AG04450 (cell line): ENCODE results near the gene RALY. TPM values are rescaled to one million over a fixed set of nuclear protein-coding genes. Genes with fewer than 3 reads are reported as not detected.

Experiments used
- CTCF ChIA-PET: fragments of 300-600, 350-600 bp; formaldehyde crosslinking; extraction: SDS; loops from one replicate; lab custom pipeline; 2022; ENCODE audit warnings: antibody characterized with exemption, inconsistent platforms; lab: Charles Lee
- POLR2A ChIA-PET: fragments of 350-600 bp; formaldehyde crosslinking; extraction: SDS; loops from one replicate; lab custom pipeline; 2021; ENCODE audit warnings: antibody characterized with exemption, inconsistent platforms; lab: Yijun Ruan, JAX
- DNase-seq: peaks from one replicate; pipeline ENCODE4 v3.0.0-alpha.2; 2011; ENCODE audit warnings: low read depth, low spot score
- H3K27ac ChIP-seq: one replicate; pipeline ENCODE4 v1.5.1; 2012; ENCODE audit warnings: low read depth, low read length, control low read depth
- H3K27me3 ChIP-seq: one replicate; pipeline ENCODE4 v1.6.0; 2012; ENCODE audit warnings: low read length; ENCODE audit not compliant: control insufficient read depth, insufficient read depth
- H3K4me3 ChIP-seq: 2 replicates; pipeline ENCODE4 v1.5.1; 2011; ENCODE audit warnings: mild to moderate bottlenecking, low read depth, low read length, control low read depth
- H3K9me3 ChIP-seq: 2 replicates; pipeline ENCODE4 v1.5.1; 2012; ENCODE audit warnings: low read length; ENCODE audit not compliant: control insufficient read depth, insufficient read depth
- CTCF ChIP-seq: IDR thresholded peaks from 2 replicates; pipeline ENCODE4 v1.5.1; 2011; ENCODE audit warnings: low read depth, low read length, control low read depth, inconsistent platforms
- polyA plus RNA-seq: library from polyadenylated mRNA; depleted of rRNA; stranded (reverse); fragments of >200 nt; gene quantifications from 2 replicates; pipeline ENCODE4 v1.2.3, GENCODE V29; 2011

The RALY gene
- polyA plus RNA-seq, 1 experiment, result 79.2 TPM

GRCh38 chr20:34055290-34055689, 61.6 kb downstream of the RALY start:
- Histone ChIP-seq H3K4me3 (no peak overlapping the region), H3K27me3 (no peaks in the 10 kb centered on the region), H3K27ac (no peak overlapping the region), H3K9me3 (no peaks in the 10 kb centered on the region)
- ChIA-PET CTCF (interaction anchor here (1.9 kb wide), 1 partner anchor 15 kb away, joined by 5 read pairs; no protein-coding TSS in a partner anchor), POLR2A (no interaction called here)
- TF ChIP-seq CTCF, result no peak
- no peak for DNase-seq

GRCh38 chr20:34058831-34059230, 65.1 kb downstream of the RALY start:
- Histone ChIP-seq H3K9me3 (no peaks in the 10 kb centered on the region), H3K4me3 (no peak overlapping the region), H3K27me3 (no peaks in the 10 kb centered on the region), H3K27ac (no peak overlapping the region)
- ChIA-PET CTCF (no interaction called here), POLR2A (no interaction called here)
- no peak for TF ChIP-seq CTCF
- DNase-seq, result no peak

GRCh38 chr20:34060970-34061369, 67.3 kb downstream of the RALY start:
- DNase-seq, result no peak
- Histone ChIP-seq H3K27ac (no peak overlapping the region), H3K4me3 (no peak overlapping the region), H3K9me3 (no peaks in the 10 kb centered on the region), H3K27me3 (no peaks in the 10 kb centered on the region)
- no peak for TF ChIP-seq CTCF
- POLR2A ChIA-PET, result no interaction called here
- CTCF ChIA-PET, result no interaction called here

- TF ChIP-seq CTCF, result no peak
- H3K27ac ChIP-seq, result no peak overlapping the region
- DNase-seq, result no peak
These were observed 68.0 kb downstream of the RALY start for GRCh38 chr20:34061695-34062094.

GRCh38 chr20:34062570-34063482, 69.1 kb downstream of the RALY start:
- ChIA-PET CTCF (interaction anchor here (0.6 to 1.9 kb wide), 2 partner anchors 148 to 200 kb away, joined by 6 to 9 read pairs; no protein-coding TSS in a partner anchor), POLR2A (interaction anchor here (0.6 to 0.8 kb wide), 2 partner anchors 70 to 154 kb away, joined by 3 to 4 read pairs; no protein-coding TSS in a partner anchor)
- H3K4me3 ChIP-seq, result no peak overlapping the region
- DNase-seq, result no peak
- no peaks in the 10 kb centered on the region for H3K27me3 ChIP-seq
- H3K9me3 ChIP-seq, result no peaks in the 10 kb centered on the region
- no peak overlapping the region for H3K27ac ChIP-seq
- TF ChIP-seq CTCF, result no peak

More at GRCh38 chr20:34061695-34062094, 68.0 kb downstream of the RALY start:
- Histone ChIP-seq H3K4me3 (no peak overlapping the region), H3K9me3 (no peaks in the 10 kb centered on the region), H3K27me3 (no peaks in the 10 kb centered on the region)
- ChIA-PET POLR2A (no interaction called here), CTCF (interaction anchor here (1.9 kb wide), 1 partner anchor 199 kb away, joined by 9 read pairs; no protein-coding TSS in a partner anchor)
